B cell (primary cell): ENCODE data around the gene CHRNG. TPM values are rescaled to one million over a fixed set of nuclear protein-coding genes. Genes with fewer than 3 reads are reported as not detected.
A peak's percentile ranks its signal among the peaks of the same experiment; 100 is the strongest.

ENCODE experiments used
- ATAC-seq: fragments of 200-7000 bp; cut with Tn5 transposase; one replicate; pipeline ENCODE4 v1.10.0; 2021; ENCODE audit warnings: low read depth, mild to moderate bottlenecking, moderate number of reproducible peaks, moderate library complexity
- CTCF ChIA-PET: fragments of 350-600 bp; sonication (Branson Sonifier 250); formaldehyde crosslinking; loops from one replicate; lab custom pipeline; 2021; ENCODE audit warnings: antibody characterized with exemption, inconsistent platforms; lab: Charles Lee
- POLR2A ChIA-PET: fragments of 350-600 bp; sonication (Branson Sonifier 250); formaldehyde crosslinking; loops from one replicate; lab custom pipeline; 2021; ENCODE audit warnings: antibody characterized with exemption; lab: Charles Lee
- DNase-seq: peaks from one replicate; pipeline ENCODE4 v3.0.0; 2013
- H2AFZ ChIP-seq: 2 replicates; pipeline ENCODE4 v1.6.1; 2012; ENCODE audit warnings: mild to moderate bottlenecking, low read depth, low read length; ENCODE audit not compliant: insufficient read depth, poor library complexity, severe bottlenecking
- H3K27ac ChIP-seq, 2 donors: 1 replicate in 1 of 2; 2 replicates in 1 of 2; pipeline ENCODE4 v1.5.1; 2012 to 2013; ENCODE audit warnings: low read length in 2 of 2, mild to moderate bottlenecking in 2 of 2, moderate library complexity in 1 of 2
- H3K27me3 ChIP-seq, 4 experiments: fragments of 200-600 bp in 1 of 4; sonication (generic) in 1 of 4; replicated peaks in 1 of 4; 1 replicate in 2 of 4; 2 replicates in 2 of 4; pipeline versions ENCODE4 v1.6.1 to v1.7.0; 2013 to 2016; ENCODE audit warnings: low read length in 3 of 4, mild to moderate bottlenecking in 2 of 4, mixed read lengths in 1 of 4, moderate library complexity in 1 of 4; ENCODE audit not compliant: insufficient read depth in 4 of 4, control insufficient read depth in 3 of 4; ENCODE audit errors: control extremely low read depth in 1 of 4
- H3K36me3 ChIP-seq, 2 experiments: replicated peaks in 1 of 2; 1 replicate in 1 of 2; 2 replicates in 1 of 2; pipeline versions ENCODE4 v1.6.1 to v1.7.1; 2013; ENCODE audit warnings: low read length in 1 of 2; ENCODE audit not compliant: insufficient read depth in 2 of 2, control insufficient read depth in 1 of 2; ENCODE audit errors: control extremely low read depth in 1 of 2, extremely low read depth in 1 of 2
- H3K4me1 ChIP-seq, 2 donors: fragments of 200-600 bp in 1 of 2; sonication (generic) in 1 of 2; 1 replicate in 1 of 2; 2 replicates in 1 of 2; pipeline versions ENCODE4 v1.5.1 to v1.6.1; 2013 to 2017; ENCODE audit warnings: low read length in 2 of 2; ENCODE audit not compliant: control insufficient read depth in 2 of 2, insufficient read depth in 2 of 2
- H3K4me2 ChIP-seq: replicated peaks from 2 replicates; pipeline ENCODE3; 2012; ENCODE audit warnings: mild to moderate bottlenecking, low read depth, low read length; ENCODE audit not compliant: poor library complexity, severe bottlenecking
- H3K4me3 ChIP-seq, 5 experiments: fragments of 200-600 bp in 1 of 5; sonication (generic) in 1 of 5; 1 replicate in 3 of 5; 2 replicates in 2 of 5; pipeline versions ENCODE4 v1.5.1 to v1.7.0; 2011 to 2016; ENCODE audit warnings: low read length in 4 of 5, mild to moderate bottlenecking in 4 of 5, low read depth in 2 of 5, control low read depth in 1 of 5, moderate library complexity in 1 of 5; ENCODE audit not compliant: insufficient read depth in 1 of 5; ENCODE audit errors: control extremely low read depth in 1 of 5, extremely low read depth in 1 of 5
- H3K79me2 ChIP-seq: fragments of 200-600 bp; sonication (generic); one replicate; pipeline ENCODE4 v1.6.0; 2016; ENCODE audit warnings: low read length; ENCODE audit not compliant: control insufficient read depth, insufficient read depth
- H3K9ac ChIP-seq: fragments of 200-600 bp; sonication (generic); 2 replicates; pipeline ENCODE4 v1.6.1; 2017; ENCODE audit warnings: mild to moderate bottlenecking, low read length, moderate library complexity
- H3K9me3 ChIP-seq, 3 donors: one replicate each; pipeline versions ENCODE4 v1.6.1 to v1.7.1; 2013; ENCODE audit warnings: low read length in 2 of 3; ENCODE audit not compliant: control insufficient read depth in 2 of 3, insufficient read depth in 1 of 3; ENCODE audit errors: control extremely low read depth in 1 of 3
- H4K20me1 ChIP-seq: 2 replicates; pipeline ENCODE4 v1.6.0; 2012; ENCODE audit warnings: mild to moderate bottlenecking, low read length; ENCODE audit not compliant: insufficient read depth, control insufficient read depth, poor library complexity, severe bottlenecking
- H3K27ac Mint-ChIP-seq: one replicate; pipeline ENCODE4 v1.8.0; 2021; ENCODE audit warnings: mixed read lengths
- H3K27me3 Mint-ChIP-seq: one replicate; pipeline ENCODE4 v1.8.0; 2021; ENCODE audit warnings: mixed read lengths
- H3K4me1 Mint-ChIP-seq: one replicate; pipeline ENCODE4 v1.8.0; 2021; ENCODE audit warnings: mixed read lengths
- H3K4me3 Mint-ChIP-seq: one replicate; pipeline ENCODE4 v1.8.0; 2021; ENCODE audit warnings: mixed read lengths
- H3K9me3 Mint-ChIP-seq: one replicate; pipeline ENCODE4 v1.8.0; 2022; ENCODE audit warnings: mixed read lengths; ENCODE audit not compliant: insufficient read depth
- CTCF ChIP-seq: fragments of 200-600 bp; IDR thresholded peaks from one replicate; pipeline ENCODE4 v1.8.0; 2022; ENCODE audit warnings: antibody characterized with exemption, mild to moderate bottlenecking
- EZH2 ChIP-seq: IDR thresholded peaks from 2 replicates; pipeline ENCODE4 v1.6.1; 2012; ENCODE audit warnings: borderline replicate concordance, low read depth, mild to moderate bottlenecking, moderate library complexity, low read length; ENCODE audit not compliant: insufficient read depth, poor library complexity, severe bottlenecking
- WGBS: methylation state at CpG from one replicate; pipeline ENCODE4 v1.1.5; 2013; ENCODE audit warnings: missing lambda C conversion rate; ENCODE audit not compliant: insufficient coverage; 5-methylcytosine and 5-hydroxymethylcytosine counted together
- intact Hi-C: fragments of 100-400 bp; cut with micrococcal nuclease; formaldehyde crosslinking; loops from one replicate; pipeline ENCODE4 v1.10.0; 2022
- polyA plus RNA-seq: library from polyadenylated mRNA; depleted of rRNA; stranded (reverse); fragments of >200 nt; gene quantifications from 2 replicates; pipeline ENCODE4 v1.2.3, GENCODE V29; 2012
- total RNA-seq, 2 donors: library from RNA; stranded (reverse); fragments of 120-200 nt in 1 of 2; gene quantifications; 1 replicate in 1 of 2; 2 replicates in 1 of 2; pipeline versions ENCODE4 v1.2.3 to v1.2.4, GENCODE V29; 2013 to 2022

The CHRNG gene
- total and polyA plus RNA-seq, 2 donors (not counting 1 experiment from before 2014, with no cell fraction given): not detected

- ATAC-seq (peak; percentile 28), DNase-seq (peak; percentile 47)
- peak overlapping the region; percentile 71 for H3K4me3 Mint-ChIP-seq
- H3K9me3 Mint-ChIP-seq: no peaks in the 10 kb centered on the region
- ChIA-PET CTCF (interaction anchor here (1.0 to 1.4 kb wide), 3 partner anchors 13 to 77 kb away, joined by 3 to 4 read pairs (median 3); no protein-coding TSS in a partner anchor), POLR2A (no interaction called here)
- intact Hi-C loops: loop anchor here (5.0 kb wide), 1 partner anchor 617 kb away; no protein-coding TSS in a partner anchor
- peaks cover 0 to 50% (median 22%) of the 10 kb centered on the region in 4 experiments for H3K27me3 ChIP-seq
- no peak overlapping the region for H3K27ac ChIP-seq
- H3K4me2 ChIP-seq: peak overlapping the region; percentile 85
- H3K4me1 ChIP-seq: peaks cover 30 to 32% of the 10 kb centered on the region in 2 donors
- H3K36me3 ChIP-seq: no peaks in the 10 kb centered on the region
- peaks cover 0 to 16% (median 0%) of the 10 kb centered on the region in 3 donors for H3K9me3 ChIP-seq
- no peak for TF ChIP-seq CTCF
- TF ChIP-seq EZH2: no peak
- no peak overlapping the region for H3K27ac Mint-ChIP-seq
- no peaks in the 10 kb centered on the region for H3K79me2 ChIP-seq
- no peak overlapping the region for H3K9ac ChIP-seq
- peaks cover 40% of the 10 kb centered on the region for H3K27me3 Mint-ChIP-seq
- H3K4me1 Mint-ChIP-seq: peaks cover 17% of the 10 kb centered on the region
- peak overlapping the region in 3 of 5 experiments; percentile 7 to 19 (median 9) for H3K4me3 ChIP-seq
- H2AFZ ChIP-seq: peak overlapping the region; percentile 58
- no peaks in the 10 kb centered on the region for H4K20me1 ChIP-seq
- 2% methylated on average over 74 of the region's 75 CpGs for WGBS
These were observed 15.6 kb upstream of the CHRNG start for GRCh38 chr2:232523682-232524597.

- POLR2A ChIA-PET: no interaction called here
- 69% methylated on average over 6 of the region's 6 CpGs for WGBS
- Histone ChIP-seq H3K4me2 (no peak overlapping the region), H3K79me2 (no peaks in the 10 kb centered on the region), H3K4me1 (peaks cover 30 to 32% of the 10 kb centered on the region in 2 donors), H3K36me3 (no peaks in the 10 kb centered on the region), H3K27ac (no peak overlapping the region), H3K9me3 (peaks cover 0 to 16% (median 0%) of the 10 kb centered on the region in 3 donors), H4K20me1 (no peaks in the 10 kb centered on the region), H2AFZ (no peak overlapping the region), H3K9ac (no peak overlapping the region), H3K27me3 (peaks cover 0 to 47% (median 22%) of the 10 kb centered on the region in 4 experiments), H3K4me3 (no peak overlapping the region)
- Mint-ChIP-seq H3K27me3 (peaks cover 43% of the 10 kb centered on the region), H3K9me3 (no peaks in the 10 kb centered on the region), H3K4me1 (peaks cover 17% of the 10 kb centered on the region), H3K27ac (no peak overlapping the region), H3K4me3 (no peak overlapping the region)
- CTCF ChIA-PET: no interaction called here
- no peak for TF ChIP-seq CTCF
- no peak for TF ChIP-seq EZH2
- intact Hi-C loops: loop anchor here (5.0 kb wide), 1 partner anchor 617 kb away; no protein-coding TSS in a partner anchor
- DNase-seq: no peak
- ATAC-seq: no peak
These were observed 14.7 kb upstream of the CHRNG start for GRCh38 chr2:232524771-232525170.
